Measurements from ENCODE around the gene CACNA2D1. TPM values are rescaled to one million over a fixed set of nuclear protein-coding genes. Genes with fewer than 3 reads are reported as not detected.

CACNA2D1 gene
- polyA plus RNA-seq, 2 of the 4 experiments (the other 2 are of a cell fraction): 18.0 to 32.9 TPM

GRCh38 chr7:82188636-82189035, 254.9 kb downstream of the CACNA2D1 start:
- Histone ChIP-seq H3K27ac (no peak overlapping the region), H3K9me3 (no peaks in the 10 kb centered on the region), H3K4me3 (no peak overlapping the region), H3K4me2 (no peak overlapping the region), H3K4me1 (peaks cover 1% of the 10 kb centered on the region; the same call in 2 of the 3 replicates)
- DNase-seq (ENCODE audit: low read depth in 1 of 2, low spot score in 1 of 2): no peak
- FAIRE-seq: no peak
- POLR2A ChIA-PET: no interaction called here
- TF ChIP-seq ZFP36 (IDR thresholded peaks at IDR 0.05; ENCODE audit: borderline replicate concordance, partially characterized antibody): no peak
- no peak for TF ChIP-seq ZNF302 (CRISPR knock-in tag; IDR thresholded peaks at IDR 0.05)
- no peak for ATAC-seq
- WGBS (ENCODE audit: missing lambda C conversion rate): 98% methylated on average over 2 of the region's 2 CpGs
- CTCF ChIA-PET: no interaction called here

- no peaks in the 10 kb centered on the region for H3K9me3 ChIP-seq
- H3K27ac ChIP-seq: no peak overlapping the region
- no peak overlapping the region for H3K4me2 ChIP-seq
- no peaks in the 10 kb centered on the region for H3K4me1 ChIP-seq
- H3K4me3 ChIP-seq: no peak overlapping the region
- FAIRE-seq: no peak
- TF ChIP-seq SMC3 (IDR thresholded peaks at IDR 0.05) (no peak), CTCF (IDR thresholded peaks at IDR 0.05) (no peak), RNF2 (IDR thresholded peaks at IDR 0.05; ENCODE audit: borderline replicate concordance, low read depth) (no peak), HMGXB4 (CRISPR knock-in tag; IDR thresholded peaks at IDR 0.05; ENCODE audit: borderline replicate concordance) (no peak), REST (IDR thresholded peaks at IDR 0.05) (no peak), ZFP36 (IDR thresholded peaks at IDR 0.05; ENCODE audit: borderline replicate concordance, partially characterized antibody) (no peak), CBX2 (IDR thresholded peaks at IDR 0.05; ENCODE audit: borderline replicate concordance, low read depth) (no peak), ZNF302 (CRISPR knock-in tag; IDR thresholded peaks at IDR 0.05) (no peak), USF2 (IDR thresholded peaks at IDR 0.05) (no peak), MAZ (IDR thresholded peaks at IDR 0.05; ENCODE audit: borderline replicate concordance, low read depth, low read length) (no peak), HES2 (IDR thresholded peaks at IDR 0.05) (no peak), KDM5A (IDR thresholded peaks at IDR 0.05) (no peak), ELK1 (IDR thresholded peaks at IDR 0.05; ENCODE audit: low read depth, low read length) (no peak), ZC3H11A (IDR thresholded peaks at IDR 0.05) (no peak), NR3C1 (IDR thresholded peaks at IDR 0.05) (no peak)
- POLR2A ChIA-PET: no interaction called here
- no peak for DNase-seq (ENCODE audit: low read depth in 1 of 2, low spot score in 1 of 2)
- no peak for ATAC-seq
- WGBS (ENCODE audit: missing lambda C conversion rate): 93% methylated on average over 2 of the region's 2 CpGs
- CTCF ChIA-PET: no interaction called here
Measured at GRCh38 chr7:82185443-82185842, 258.1 kb downstream of the CACNA2D1 start.
